NCI-H1436 (cell line): ENCODE data around the gene UNC13A.

Source experiments
- DNase-seq: peaks from one replicate; lab custom pipeline; 2025; lab: John Stamatoyannopoulos, UW

The UNC13A gene

DNA sequence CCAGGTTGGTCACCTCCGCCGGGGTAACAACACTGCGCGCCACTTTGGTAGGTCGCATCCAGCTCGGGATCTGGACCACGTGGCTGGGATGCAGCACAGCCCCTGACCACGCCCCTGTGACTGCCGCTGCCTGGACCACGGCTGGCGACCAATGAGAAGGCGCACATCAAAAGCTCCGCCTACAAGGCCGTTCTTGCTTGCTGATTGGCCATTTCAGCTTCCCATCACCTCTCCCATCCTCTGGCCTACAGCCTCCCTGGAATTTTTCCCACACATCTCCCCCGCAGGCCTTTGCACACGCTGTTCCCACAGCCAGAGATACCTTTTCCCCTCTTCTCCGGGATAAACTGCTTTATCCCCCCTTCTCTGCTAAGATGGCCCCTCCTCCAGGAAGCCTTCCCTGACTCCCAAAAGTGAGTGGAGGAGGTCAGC, 18.6 kb upstream of the UNC13A start:
- no peak for DNase-seq

DNA sequence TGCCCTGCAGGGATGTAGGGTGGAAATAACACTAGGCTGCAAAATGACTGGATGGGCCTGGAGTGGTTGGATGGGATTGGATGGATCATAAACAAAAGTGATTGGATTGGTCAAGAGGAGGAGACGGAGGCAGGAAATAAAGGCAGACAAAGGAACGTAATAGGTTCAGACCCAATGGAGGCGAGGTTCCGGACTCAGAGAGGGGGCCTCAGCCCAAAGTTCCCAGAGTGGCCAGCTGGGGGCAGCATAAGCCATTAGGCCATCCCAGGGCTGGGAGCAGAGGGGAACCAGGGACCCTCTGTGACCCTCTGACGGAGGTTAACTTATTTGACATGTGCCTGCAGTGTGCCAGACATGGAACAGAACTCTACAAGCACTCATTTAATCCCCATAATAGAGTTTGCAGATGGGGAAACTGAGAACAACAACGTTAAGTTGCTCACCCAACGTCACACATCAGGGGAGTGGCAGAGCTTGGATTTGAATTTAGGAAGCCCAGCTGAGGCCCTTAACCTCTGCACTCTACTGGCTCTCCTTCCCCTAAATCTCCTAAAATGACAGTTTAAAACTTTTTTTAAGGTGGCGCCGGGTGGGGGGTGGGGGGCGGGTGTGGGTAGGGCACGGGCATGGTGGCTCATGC, 15.8 kb upstream of the UNC13A start:
- no peak for DNase-seq

- DNase-seq = no peak
Observed at GRCh38 chr19:17695198-17695597, 7.0 kb upstream of the UNC13A start.

GRCh38 chr19:17692566-17692965, 4.4 kb upstream of the UNC13A start:
- DNase-seq = no peak

DNA sequence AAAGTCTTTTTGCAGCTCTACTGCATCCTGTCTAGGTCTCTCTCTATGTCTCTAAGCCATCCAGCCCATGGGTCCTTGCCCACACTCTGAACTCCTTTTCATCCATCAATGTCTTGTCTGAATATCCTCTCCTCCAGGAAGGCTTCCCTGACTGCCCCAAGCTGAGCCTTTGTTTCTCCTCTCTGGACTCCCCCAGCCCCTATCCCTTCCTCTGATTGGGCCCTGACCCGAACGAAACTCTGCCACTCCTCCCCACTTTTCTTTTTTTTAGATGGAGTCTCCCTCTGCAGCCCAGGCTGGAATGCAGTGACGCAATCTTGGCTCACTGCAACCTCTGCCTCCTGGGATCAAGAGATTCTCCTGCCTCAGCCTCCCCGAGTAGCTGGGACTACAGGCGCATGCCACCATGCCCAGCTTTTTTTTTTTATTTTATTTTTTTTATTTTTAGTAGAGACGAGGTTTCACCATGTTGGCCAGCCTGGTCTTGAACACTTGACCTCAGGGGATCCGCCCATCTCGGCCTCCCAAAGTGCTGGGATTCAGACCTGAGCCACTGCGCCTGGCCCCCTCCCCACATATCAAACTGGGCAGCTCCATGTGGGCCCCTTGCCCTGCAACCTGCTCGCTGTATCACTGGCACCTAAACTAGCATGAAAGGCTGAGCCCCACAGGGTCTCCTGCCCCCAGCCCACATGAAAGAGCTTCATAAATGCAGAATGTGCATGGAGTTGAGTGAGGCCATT, 870 bp upstream of the UNC13A start:
- no peak for DNase-seq

GRCh38 chr19:17687141-17687856, 855 bp downstream of the UNC13A start:
- DNase-seq = no peak

DNA sequence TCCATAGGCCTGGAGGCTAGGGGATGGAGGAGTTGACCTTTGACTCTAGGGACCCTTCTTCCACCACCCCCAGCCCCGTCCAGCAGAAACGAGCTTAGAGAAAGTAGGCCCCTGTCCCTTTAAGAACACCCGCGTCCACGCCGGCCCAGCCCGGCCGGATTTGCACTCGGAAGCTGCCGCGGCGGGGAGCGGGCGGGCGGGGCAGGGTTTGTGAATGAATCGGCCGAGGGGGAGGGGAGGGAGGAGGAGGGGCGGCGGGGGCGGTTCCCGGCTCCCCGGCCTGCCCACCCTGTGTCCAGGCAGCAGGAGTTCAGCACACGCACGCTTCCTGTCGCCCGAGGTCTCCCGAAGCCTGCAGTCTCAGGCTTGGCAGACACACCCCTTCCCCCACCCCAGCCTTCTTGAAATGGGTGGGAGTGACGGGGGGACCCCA, 1.5 kb downstream of the UNC13A start:
- DNase-seq = peak; percentile 21

- DNase-seq = no peak
Observed at GRCh38 chr19:17686023-17686521, 2.1 kb downstream of the UNC13A start.

GRCh38 chr19:17685451-17686022, 2.6 kb downstream of the UNC13A start:
- DNase-seq = no peak

DNA sequence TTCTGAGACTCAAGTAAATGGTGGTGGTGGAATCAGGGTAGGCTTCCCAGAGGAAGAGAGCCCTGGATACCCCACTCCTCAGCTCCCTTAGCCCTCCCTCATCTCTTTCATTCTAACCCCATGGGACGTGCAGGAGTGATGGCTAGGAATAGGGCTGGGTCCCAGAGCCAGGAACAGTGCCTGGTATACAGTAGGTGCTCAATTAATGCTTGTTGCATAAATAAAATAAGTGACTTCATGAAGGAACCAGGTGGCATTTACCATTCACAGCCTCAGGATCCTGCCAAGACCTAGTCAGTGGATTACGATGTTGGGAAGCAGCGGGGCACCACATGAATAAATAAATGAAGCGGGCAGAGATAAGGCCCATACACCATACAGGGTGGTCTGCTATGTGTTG, 3.9 kb downstream of the UNC13A start:
- no peak for DNase-seq

GRCh38 chr19:17683078-17683477, 5.1 kb downstream of the UNC13A start:
- DNase-seq = no peak

- no peak for DNase-seq
Observed at GRCh38 chr19:17682273-17682672, 5.9 kb downstream of the UNC13A start.

- DNase-seq = no peak
Observed at GRCh38 chr19:17681505-17682125, 6.5 kb downstream of the UNC13A start.

DNA sequence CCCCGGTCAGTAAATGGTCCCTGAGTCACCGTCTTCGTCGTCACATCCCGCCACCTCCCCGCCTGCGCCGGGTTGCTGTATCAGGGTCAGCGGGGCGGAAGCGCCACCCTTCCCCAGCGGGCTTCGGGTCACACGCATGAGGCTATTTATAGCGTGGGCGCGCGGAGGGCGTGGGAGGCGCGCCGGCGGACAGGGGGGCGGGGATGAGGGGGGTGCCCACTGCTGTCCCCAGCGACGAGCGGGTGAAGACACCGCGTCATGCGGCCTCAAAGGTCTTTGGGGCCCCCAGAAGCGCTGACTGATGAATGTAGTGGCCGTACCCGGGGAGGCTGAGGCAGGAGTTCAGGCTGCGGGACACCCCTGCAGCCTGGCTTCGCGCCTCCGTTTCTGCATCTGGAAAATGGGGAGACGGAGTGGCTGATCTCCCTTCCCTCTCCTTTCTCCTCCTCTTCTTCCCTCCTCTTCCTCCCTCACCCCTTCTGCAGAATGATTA, 7.9 kb downstream of the UNC13A start:
- no peak for DNase-seq

GRCh38 chr19:17679526-17680229, 8.5 kb downstream of the UNC13A start:
- no peak for DNase-seq

GRCh38 chr19:17678836-17679235, 9.3 kb downstream of the UNC13A start:
- no peak for DNase-seq

- no peak for DNase-seq
Observed at GRCh38 chr19:17677002-17677401, 11.2 kb downstream of the UNC13A start.

GRCh38 chr19:17676295-17676694, 11.9 kb downstream of the UNC13A start:
- DNase-seq = no peak

GRCh38 chr19:17673937-17674799, 14.0 kb downstream of the UNC13A start:
- no peak for DNase-seq

DNA sequence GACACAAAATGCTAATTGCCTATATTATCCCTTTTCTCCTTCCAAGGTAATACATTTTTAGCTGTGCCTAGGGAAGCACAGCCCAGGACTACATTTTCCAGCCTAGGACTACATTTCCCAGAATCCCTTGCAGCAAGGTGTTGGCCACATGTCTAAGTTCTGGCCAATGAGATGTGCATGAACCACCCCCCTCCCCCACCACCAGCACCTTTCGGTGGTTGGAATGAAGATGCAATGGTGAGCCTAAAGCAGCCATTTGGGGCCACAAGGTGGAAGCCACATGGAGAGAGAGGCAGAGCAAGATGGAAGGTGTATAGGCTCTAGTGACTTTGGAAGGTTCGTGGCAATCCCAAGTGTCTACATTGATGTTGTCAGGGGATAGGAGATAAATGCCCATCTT, 16.2 kb downstream of the UNC13A start:
- no peak for DNase-seq
